ENCODE measurements around the gene SYT1. TPM values are rescaled to one million over a fixed set of nuclear protein-coding genes. Genes with fewer than 3 reads are reported as not detected.

The SYT1 gene
- total RNA-seq, 1 donor from 2014 or later = 35.5 TPM

DNA sequence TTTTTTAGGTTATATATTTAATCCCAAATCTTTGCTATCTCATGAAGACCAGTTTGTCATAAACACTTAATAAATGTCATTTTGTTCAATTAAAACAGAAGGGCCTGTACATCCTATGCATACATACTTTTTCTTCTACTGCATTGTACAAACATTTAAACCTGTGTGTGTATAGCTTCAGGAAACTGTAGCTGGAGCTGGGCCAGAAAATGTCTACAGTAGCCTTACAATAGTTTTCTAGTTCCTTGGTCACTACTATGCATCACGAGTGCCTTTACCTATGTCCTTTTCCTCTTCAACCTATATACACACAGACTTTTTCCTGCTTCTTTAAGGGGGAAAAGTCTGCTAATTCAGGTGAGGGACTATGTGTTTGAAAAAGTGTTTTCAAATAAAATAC is 523.4 kb downstream of the SYT1 start:
- H3K4me3 Mint-ChIP-seq = no peak overlapping the region
- no peaks in the 10 kb centered on the region for H3K4me1 Mint-ChIP-seq (ENCODE audit: unreplicated experiment)
- no peaks in the 10 kb centered on the region for H3K9me3 Mint-ChIP-seq
- no peaks in the 10 kb centered on the region for H3K36me3 Mint-ChIP-seq
- TF ChIP-seq CTCF (conservative IDR thresholded peaks at IDR 0.05) = no peak
- H3K27me3 Mint-ChIP-seq = no peaks in the 10 kb centered on the region
- no peak overlapping the region for H3K27ac Mint-ChIP-seq
- no peak for DNase-seq (ENCODE audit: extremely low spot score, unreplicated experiment)

GRCh38 chr12:79393842-79394241 is 529.3 kb downstream of the SYT1 start:
- no peak overlapping the region for H3K27ac Mint-ChIP-seq
- TF ChIP-seq CTCF (conservative IDR thresholded peaks at IDR 0.05) = no peak
- H3K4me3 Mint-ChIP-seq = no peak overlapping the region
- peaks cover 4% of the 10 kb centered on the region for H3K9me3 Mint-ChIP-seq
- H3K36me3 Mint-ChIP-seq = no peaks in the 10 kb centered on the region
- no peak for DNase-seq (ENCODE audit: extremely low spot score, unreplicated experiment)
- no peaks in the 10 kb centered on the region for H3K4me1 Mint-ChIP-seq (ENCODE audit: unreplicated experiment)
- H3K27me3 Mint-ChIP-seq = no peaks in the 10 kb centered on the region

GRCh38 chr12:79397609-79398008 is 533.0 kb downstream of the SYT1 start:
- no peak for TF ChIP-seq CTCF (conservative IDR thresholded peaks at IDR 0.05)
- no peak overlapping the region for H3K27ac Mint-ChIP-seq
- no peaks in the 10 kb centered on the region for H3K36me3 Mint-ChIP-seq
- H3K9me3 Mint-ChIP-seq = peaks cover 4% of the 10 kb centered on the region
- H3K4me3 Mint-ChIP-seq = no peak overlapping the region
- no peak for DNase-seq (ENCODE audit: extremely low spot score, unreplicated experiment)
- H3K27me3 Mint-ChIP-seq = no peaks in the 10 kb centered on the region
- peaks cover 2% of the 10 kb centered on the region for H3K4me1 Mint-ChIP-seq (ENCODE audit: unreplicated experiment)

DNA sequence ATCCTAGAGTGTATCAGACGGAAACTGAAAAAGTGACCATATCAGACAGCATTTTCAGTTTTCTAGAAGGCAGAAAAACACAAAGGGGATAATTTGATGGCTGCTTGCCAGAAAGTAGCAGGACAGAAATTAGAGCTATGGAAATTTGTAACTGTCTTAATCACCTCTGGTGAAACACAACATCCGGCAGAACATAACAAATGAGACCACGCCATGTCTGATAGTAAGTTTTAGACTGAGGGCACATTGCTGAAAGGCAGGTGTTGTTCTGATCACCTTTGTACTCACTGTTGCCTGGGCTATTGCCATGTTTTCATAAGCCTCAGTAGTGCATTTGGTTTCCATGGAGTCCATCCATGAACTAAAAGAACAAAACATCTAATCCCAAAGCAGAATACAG is 535.9 kb downstream of the SYT1 start:
- Mint-ChIP-seq H3K4me3 (no peak overlapping the region), H3K27ac (no peak overlapping the region), H3K9me3 (no peaks in the 10 kb centered on the region), H3K4me1 (ENCODE audit: unreplicated experiment) (peaks cover 13% of the 10 kb centered on the region), H3K27me3 (no peaks in the 10 kb centered on the region), H3K36me3 (no peaks in the 10 kb centered on the region)
- no peak for DNase-seq (ENCODE audit: extremely low spot score, unreplicated experiment)
- TF ChIP-seq CTCF (conservative IDR thresholded peaks at IDR 0.05) = no peak

DNA sequence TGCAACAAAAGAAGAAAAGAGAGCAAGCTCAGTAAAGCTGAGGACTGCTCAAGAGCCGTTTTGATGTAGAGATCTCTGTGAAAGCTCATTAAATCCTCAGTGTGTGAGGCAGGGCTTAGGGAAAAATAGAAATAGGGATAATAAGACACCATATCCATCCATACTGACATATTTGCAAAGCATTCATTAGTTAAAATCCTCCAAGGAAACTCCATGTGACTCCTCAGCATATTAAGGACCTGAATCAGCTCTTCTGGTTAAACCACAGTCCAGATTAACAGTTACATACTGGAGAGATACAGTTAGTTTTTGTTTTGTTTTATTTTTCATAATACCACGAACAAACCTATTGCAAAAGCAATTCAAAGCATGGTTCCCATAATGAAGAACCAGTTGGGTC is 538.0 kb downstream of the SYT1 start:
- no peak for TF ChIP-seq CTCF (conservative IDR thresholded peaks at IDR 0.05)
- Mint-ChIP-seq H3K4me3 (no peak overlapping the region), H3K27me3 (no peaks in the 10 kb centered on the region), H3K27ac (no peak overlapping the region), H3K36me3 (no peaks in the 10 kb centered on the region), H3K4me1 (ENCODE audit: unreplicated experiment) (peaks cover 13% of the 10 kb centered on the region), H3K9me3 (no peaks in the 10 kb centered on the region)
- no peak for DNase-seq (ENCODE audit: extremely low spot score, unreplicated experiment)

DNA sequence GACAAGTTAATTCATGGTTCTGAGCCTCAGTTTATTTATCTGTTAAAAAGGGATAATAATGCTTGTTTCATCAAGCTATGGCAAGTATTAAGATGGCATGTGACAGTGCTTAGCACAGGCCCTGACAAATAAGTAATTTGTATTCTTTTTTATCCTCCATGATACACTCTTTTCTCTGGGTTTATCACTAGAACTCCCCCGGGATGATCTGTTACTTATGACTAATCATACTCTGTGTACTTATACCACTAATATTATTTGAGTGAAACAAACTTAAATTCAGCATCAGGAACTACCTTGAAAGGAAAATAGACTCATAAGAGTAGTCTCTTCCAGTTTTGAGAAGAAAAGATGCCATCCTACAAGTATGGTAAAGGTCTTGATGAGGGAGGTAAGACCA is 542.4 kb downstream of the SYT1 start:
- no peak overlapping the region for H3K27ac Mint-ChIP-seq
- no peaks in the 10 kb centered on the region for H3K27me3 Mint-ChIP-seq
- H3K4me3 Mint-ChIP-seq = no peak overlapping the region
- TF ChIP-seq CTCF (conservative IDR thresholded peaks at IDR 0.05) = no peak
- H3K36me3 Mint-ChIP-seq = no peaks in the 10 kb centered on the region
- peaks cover 34% of the 10 kb centered on the region for H3K4me1 Mint-ChIP-seq (ENCODE audit: unreplicated experiment)
- H3K9me3 Mint-ChIP-seq = no peaks in the 10 kb centered on the region
- DNase-seq (ENCODE audit: extremely low spot score, unreplicated experiment) = no peak

Data from type B pancreatic cell (in vitro differentiated cells).